Activated CD8-positive, alpha-beta memory T cell treated with anti-CD3 and anti-CD28 coated beads, Interleukin-2, amount 50 U/mL, for 24 hours (primary cell): ENCODE data around the gene CHKA.

ENCODE experiments used
- DNase-seq: peaks from one replicate; pipeline ENCODE4 v3.0.0-alpha.2; 2020; ENCODE audit errors: extremely low read depth

Gene CHKA

DNA sequence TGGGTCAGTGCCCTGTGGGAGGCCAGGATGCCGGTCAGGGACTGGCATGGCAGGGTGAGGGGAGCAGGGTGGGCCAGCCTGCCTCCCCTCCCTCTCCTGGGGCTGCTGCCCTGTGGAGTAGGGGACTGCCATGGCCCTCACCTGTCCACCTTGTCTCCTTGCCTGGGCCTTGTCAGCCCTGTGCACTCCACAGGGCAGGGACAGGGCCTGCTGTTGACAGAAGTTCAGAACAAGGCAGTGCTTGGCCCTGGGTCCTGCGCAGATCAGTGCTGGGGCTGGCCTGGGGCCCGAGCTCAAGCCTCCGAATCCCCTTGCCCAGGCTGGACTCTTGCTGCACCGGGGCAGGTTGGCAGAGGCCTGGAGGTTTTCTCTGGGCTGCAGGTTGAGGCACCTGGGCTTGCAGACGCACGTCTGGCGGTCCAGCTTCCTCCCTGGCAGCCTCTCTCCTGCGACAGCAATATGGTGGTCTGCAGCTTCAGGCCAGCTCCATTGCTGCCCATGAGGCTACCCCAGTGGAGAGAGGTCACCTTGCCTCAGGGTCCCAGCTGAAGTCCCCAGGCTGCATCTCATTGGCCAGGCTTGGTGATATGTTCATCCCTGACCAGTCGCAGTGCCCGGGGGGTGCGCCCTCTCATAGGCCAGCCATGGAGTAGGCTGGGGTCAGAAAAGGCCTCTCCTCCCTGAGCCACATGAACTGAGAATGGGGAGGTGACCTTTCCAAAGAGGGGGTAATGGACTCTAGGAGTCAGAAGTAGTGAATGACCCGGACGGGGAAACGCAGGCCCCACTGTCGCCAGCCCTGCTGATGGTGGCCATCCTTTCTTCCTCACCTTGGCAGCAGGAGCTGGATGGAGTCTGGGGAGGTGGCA lies 21.5 kb upstream of the CHKA start:
- no peak for DNase-seq

DNA sequence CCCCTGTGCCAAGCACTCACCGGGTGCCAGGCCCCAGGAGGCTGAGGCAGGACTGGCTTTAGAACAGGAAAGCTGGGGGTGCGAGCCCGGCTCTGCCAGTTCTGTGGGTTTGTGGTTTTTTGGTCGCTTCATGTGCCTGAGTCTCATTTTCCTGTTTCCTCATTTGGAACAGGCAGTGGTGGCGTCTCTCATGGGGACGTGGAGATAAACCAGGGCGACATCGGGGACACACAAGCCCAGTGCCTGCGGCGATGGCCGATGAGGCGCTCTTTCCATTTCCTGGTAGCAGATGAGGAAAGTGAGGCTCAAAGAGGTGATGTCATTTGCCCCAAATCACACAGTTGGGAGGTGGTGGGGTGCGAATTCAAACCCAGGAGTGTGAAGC lies 20.8 kb upstream of the CHKA start:
- DNase-seq = no peak

DNA sequence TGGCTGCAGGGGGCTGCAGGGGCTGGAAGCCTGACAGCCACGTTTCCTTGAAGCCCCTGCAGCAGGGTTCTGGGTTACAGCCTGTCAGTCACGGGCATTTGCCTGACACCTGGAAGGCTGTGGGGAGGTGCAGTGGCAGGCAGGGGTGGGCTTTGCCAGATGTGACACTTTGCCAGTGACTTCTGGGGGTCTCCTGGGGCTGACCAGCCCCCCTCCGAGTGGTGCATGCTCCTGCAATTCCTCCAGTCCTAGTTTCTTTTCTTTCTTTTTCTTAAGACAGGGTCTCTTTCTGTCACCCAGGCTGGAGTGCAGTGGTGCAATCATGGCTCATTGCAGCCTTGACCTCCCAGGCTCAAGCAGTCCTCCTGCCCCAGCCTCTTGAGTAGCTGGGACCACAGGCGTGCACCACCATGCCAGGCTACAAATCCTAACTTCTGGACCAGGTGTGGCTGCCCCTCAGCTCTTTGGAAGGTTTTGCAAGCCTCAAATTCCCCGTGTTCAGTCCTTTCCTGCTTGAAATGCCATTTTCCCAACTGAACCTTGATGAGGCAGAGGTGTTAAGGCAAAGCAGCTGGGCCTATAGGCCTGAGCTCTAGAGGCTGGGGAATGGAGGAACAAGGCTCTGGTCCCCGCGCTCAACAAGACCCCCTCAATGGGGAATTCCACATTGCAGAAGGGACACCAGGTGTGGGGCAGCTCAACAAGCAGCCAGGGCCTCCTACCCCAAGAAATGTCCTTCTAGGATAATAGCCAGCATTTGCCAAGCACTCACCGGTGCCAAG lies 20.2 kb upstream of the CHKA start:
- no peak for DNase-seq

DNA sequence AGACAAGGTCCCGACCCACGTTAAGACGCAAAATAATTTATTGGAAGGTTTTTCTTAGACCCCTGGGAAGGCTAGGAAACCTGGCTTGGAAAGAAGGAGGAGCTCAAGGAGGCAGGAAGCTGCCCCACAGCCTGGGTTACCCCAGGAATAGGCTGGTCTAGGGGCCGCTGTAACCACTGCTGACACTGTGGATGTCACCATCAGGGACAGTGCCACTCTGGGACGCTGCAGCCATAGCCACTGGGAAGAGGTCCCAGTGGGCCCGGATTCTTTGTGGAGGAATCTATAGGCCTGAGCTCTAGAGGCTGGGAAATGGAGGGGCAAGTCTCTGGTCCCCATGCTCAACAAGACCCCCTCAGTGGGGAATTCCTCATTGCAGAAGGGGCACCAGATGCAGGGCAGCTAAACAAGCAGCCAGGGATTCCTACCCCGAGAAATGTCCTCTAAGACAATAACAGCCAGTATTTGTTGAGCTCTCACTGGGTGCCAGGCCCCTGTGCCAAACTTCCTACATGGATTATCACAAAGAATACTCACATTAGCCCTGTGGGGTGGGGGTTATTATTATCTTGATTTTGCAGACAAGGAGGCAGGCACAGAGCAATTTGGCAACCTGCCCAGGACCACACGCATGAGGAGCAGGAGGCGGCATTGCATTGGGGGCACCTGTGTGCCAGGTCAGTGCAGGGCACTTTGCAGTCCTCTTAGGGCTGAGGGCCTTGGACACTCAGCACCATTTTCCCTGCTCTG lies 19.5 kb upstream of the CHKA start:
- DNase-seq = no peak

DNA sequence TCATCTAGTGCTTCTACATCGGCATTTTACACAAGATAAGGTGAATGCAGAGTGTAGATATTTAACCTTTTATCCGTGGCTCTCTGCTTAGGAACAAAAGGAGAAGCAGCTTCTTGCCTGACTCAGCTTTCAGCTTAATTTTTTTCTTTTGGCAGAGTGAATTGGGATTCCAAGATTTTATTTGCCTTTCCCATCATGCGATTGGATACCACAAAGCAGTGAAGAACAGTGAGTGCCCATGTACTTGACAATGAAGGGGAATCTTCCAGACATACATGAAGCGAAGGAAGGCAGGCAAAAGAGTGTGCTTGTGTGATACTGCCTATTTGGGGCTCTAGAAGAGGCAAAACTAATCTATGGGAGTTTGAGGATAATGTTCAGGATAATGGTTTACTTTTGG lies 17.0 kb upstream of the CHKA start:
- DNase-seq = no peak

DNA sequence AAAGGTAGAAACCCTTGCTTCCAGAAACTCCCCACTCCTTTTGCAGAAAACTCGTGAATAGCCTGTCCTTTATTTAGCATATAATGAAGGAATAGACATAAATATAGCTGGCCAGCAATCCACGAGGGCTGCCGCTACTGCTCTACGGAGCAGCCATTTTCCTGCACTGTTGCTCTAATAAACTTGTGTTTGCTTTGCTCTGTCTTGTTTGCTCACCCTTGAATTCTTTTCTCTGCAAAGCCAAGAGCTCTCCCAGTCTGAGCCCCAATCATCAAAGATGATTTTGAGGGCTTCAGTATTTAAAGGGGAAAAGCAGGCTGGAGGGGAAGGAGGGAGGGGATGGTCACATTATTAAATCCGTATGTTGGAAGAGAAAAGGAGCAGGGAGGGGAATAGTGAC lies 16.6 kb upstream of the CHKA start:
- no peak for DNase-seq

DNA sequence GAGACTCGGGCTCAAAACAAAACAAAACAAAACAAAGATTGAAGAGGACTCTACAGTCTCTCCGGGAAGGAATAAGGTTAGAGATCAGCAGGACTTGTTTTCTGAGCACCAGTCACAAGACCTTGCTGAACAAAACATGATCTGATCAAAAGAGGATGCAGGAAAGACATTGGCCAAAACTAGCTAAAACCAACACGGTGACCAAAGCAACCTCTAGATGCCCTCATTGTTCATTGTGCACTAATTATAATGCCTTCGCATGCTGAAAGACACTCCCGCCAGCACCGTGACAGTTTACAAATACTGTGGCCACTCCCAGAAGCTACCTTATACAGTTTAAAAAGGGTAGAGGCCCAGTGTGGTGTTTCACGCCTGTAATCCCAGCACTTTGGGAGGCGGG lies 15.7 kb upstream of the CHKA start:
- DNase-seq = no peak

DNA sequence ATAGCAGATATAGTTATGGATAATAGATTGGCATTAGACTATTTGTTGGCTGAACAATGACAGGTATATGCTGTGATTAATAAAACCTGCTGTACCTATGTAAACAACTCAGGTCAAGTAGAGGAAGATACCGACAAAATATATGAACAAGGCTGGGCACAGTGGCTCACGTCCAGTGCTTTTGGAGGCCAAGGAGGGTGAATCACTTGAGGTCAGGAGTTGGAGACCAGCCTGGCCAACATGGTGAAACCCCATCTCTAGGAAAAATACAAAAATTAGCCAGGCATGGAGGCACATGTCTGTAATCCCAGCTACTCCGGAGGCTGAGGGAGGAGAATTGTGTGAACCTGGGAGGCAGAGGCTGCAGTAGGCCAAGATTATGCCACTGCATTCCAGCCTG lies 14.0 kb upstream of the CHKA start:
- DNase-seq = no peak

DNA sequence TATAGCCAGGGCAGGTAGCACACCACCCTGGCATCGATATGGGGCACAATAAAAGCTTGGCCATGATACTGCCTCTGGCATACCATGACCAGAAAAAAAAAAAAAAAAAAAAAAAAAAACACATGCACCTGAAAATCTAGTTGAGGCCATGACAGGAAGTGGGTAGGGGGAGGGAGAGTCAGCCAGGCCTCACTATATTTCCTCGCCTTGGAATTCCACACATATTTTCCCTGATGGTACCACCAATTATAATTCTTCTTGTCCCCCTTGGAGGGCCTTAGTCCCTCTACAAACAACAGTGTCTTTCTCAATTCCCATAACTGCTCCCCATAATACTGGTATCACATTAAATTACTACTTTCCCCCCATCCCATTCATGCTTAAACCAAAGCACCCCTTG lies 12.6 kb upstream of the CHKA start:
- DNase-seq = no peak

DNA sequence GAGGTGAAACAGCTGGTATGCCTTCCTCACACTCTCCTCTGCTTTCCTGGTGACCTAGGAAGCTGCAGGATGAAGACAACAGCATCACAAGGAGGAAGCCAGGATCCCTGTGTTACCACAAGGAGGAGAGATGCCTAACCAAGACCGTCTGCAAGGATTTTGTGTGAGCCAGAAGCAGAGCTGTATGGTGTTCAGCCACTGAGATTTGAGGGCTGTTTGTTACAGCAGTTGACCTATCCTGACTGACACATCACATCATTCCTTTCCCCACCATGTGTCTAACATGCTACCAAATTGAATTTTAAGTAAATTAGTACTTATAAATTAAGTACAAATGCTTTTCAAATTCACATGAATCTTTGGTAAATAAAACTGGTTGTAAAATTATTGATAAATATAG lies 8.9 kb upstream of the CHKA start:
- no peak for DNase-seq

DNA sequence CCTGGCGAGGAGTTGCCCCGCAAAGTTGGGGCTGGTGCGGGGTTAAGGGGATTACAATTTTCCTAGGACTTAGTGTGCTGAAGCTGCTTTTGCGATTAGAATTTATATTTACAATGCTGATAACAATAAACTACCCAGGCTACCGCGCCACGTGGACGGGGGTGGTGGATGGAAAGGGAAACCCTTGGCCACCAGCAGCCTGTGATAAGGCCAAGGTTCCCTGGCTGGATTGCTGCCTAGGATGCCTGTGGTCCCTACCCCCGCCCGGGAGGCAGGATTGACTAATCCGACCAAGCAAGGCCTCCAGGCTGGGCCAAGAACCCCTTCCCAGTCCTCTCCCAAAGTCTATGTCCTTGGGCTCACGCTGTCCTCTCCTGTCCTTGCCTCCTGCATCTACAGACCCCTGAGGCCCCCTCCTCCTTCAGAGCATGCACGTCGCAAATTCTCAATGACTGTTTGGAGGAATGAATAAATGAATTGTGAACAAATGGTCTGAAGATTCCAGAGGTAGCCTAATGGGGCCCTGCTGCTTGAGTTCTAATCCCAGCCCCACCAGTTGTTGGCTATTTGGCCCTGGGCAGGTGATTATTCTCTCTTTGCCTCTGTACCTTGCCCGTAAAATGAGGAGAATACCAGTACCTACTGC lies 7.6 kb upstream of the CHKA start:
- no peak for DNase-seq

DNA sequence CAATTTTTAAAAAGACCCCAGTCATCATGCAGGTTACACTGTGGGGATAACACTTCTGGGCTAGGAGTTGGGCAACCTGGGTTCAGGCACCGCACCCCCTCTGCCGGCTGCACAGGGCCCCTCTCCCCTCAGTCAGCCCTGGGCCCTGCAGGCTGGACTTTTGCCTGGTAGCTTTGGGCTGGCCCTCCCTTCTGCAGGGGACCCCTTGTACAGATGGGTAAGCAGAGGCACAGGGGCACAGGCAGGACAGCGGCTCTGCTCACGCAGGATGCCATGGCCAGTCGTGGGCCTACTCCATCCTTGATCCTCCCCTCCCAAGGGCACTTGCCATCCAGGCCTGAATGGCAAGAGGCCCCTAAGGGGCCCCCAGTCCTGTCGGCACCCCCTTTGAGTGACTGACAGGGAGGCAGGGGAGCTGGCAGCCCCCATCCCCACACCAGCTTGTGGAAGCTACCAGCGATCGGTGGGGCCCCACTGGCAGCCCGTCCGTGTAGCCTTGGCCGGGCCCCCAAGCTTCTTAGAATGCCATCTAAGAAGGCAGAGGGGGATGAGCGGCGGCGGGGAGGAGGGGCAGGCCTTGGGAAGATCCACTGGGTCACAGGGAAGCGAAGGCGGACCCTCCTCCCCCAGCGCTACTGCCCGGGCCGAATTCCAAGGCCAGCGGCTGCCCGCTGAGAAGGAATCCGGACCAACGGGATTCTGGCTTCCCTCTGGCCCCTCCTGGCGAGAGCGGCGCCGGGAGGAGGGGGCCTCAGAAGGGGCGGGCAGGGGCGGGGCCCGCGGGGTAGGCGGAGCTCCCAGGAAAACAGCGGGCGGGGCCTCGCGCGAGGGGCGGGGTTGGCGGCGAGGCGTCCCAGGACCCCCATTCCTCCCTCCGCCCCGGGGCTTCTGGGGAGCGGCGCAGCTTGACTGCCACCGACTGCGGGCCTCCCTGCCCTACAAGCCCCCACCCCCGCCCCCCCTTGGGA lies 6.8 kb upstream of the CHKA start:
- DNase-seq = no peak

DNA sequence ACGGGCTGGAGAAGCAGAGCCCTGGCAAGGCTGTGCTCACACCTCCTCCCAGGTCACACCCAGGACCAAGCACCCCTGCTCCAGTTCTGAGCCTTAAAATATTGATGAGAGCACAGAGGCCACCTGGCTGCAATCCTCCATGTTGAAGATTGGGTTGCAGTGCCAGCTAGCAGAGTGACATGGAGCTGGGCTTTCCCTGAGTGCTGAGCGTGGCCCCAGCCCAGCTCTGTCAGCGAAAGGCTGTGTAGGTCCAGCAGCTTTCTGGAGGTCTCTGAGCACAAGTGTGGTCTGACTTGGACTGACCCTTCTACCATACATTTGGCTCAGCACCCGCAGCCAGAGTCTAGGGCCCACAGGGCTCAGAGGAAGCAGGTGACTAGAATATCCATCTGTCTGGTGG lies 4.0 kb upstream of the CHKA start:
- DNase-seq = no peak

DNA sequence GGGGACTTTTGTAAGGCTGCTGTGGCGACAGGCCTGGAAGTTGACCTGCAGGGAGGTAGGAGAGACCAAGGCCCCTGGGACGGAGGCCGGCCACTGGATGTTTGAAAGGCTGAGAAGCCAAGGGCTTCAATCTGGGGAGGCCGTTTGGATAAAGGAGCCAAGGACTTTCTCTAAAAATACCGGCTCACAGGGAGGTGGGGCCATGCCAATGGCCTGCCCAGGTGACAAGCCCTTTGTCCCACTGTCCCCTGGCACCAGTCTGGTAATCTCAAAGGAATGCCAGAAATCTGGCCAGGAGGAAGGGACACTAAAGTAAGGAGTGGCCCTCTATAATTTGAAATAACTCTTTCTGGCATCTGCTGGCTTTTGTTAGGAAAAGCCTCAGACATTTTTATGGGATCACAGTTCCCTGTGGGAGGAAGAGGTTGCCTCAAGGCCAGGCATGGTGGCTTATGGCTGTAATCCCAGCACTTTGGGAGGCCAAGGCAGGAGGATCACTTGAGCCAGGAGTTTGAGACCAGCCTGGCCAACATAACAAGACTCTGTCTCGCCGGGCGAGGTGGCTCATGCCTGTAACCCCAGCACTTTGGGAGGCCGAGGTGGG lies 1.9 kb upstream of the CHKA start:
- DNase-seq = no peak

DNA sequence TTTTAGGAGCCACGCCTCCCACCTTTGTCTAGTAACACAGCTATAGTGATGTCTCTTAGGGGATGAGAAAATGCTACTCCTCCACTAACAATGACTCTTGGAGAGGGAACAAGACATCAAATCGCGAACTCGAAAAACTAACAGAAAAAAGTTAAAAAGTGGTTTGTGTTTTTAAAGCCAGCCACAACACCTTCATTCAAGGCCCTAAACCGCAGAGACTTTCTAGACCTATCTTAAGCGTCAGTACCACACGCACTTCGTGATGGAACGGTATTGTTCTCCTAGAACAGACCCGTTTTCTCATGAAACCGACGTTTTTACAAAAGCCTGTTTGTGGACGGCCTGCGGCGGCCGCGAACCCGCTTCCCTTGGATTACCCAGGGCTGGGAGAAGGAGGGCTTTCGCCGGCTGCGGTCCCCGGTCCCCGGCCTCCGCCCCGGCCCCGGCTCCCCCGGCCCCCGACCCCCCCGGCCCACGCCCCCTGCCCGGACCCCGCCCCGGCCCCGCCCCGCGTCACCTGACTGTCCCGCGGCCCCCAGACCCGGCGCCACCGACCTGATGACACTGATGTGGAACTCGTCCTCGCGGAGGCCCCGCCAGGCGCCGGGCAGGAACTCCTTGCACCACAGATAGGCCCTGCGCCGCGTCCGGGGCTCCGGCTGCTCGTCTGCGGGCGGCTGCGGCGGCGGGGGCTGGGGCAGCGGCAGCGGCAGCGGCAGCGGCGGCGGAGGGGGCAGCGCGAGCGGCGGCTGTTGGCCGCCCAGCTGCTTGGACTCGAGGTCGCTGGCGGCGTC lies 718 bp downstream of the CHKA start:
- DNase-seq = no peak

DNA sequence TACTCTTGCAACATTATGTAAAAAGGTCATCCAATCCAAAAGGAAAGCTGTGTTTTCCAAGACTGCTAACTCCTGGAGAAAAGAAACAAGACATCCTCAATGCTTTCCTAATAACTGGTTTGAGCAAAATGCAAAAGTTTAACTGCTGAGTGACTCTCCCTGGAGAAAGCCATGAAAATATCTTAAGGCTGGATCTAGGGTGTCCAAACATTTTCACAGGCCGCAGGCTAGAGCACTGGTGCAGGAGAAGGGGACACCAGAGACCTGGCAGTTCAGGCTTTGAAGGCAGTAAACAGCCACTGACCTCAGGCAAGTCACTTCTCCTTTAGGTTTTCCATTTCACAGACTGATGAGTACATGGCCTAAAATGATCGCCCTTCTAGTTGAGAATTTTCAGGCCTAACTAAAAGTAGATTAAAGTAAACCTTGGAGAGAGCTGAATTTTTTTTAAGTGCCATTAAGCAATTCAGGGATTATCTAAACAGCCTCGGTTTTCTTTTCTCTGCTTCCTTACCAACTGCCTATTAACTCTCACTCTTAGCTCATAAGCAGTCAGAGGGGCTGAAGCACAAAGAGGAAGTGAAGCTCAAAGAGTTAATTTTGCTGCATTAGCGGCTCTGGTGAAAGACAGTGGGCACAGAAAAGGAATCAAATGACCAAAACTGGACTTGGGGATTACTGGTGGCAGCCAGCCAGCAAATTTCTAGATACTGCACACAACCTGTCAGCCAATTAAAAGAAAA lies 2.3 kb downstream of the CHKA start:
- no peak for DNase-seq

DNA sequence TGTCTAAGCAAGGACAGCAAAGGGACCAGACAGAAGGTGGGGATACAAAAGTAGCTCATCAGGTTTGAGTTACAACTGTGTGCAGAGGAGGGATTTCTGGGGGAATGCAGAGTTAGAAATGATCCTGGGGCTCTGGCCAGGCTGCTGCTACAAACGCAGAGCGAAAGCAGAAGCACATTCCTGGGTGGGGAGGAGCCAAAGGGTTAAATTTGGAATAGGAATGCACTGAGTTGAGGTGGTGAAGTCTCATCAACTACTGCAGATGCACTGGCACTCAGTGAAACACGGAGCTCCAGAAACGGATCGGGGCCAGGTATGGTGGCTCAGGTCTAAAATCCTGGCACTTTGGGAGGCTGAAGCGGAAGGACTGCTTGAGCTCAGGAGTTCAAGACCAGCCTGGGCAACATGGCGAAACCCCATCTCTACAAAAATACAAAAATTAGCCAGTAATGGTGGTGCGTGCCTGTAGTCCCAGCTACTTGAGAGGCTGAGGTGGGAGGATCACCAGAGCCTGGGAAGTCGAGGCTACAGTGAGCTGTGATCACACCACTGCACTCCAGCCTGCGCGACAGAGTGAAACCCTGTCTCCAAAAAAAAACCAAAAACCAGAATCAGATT lies 3.2 kb downstream of the CHKA start:
- DNase-seq = no peak

DNA sequence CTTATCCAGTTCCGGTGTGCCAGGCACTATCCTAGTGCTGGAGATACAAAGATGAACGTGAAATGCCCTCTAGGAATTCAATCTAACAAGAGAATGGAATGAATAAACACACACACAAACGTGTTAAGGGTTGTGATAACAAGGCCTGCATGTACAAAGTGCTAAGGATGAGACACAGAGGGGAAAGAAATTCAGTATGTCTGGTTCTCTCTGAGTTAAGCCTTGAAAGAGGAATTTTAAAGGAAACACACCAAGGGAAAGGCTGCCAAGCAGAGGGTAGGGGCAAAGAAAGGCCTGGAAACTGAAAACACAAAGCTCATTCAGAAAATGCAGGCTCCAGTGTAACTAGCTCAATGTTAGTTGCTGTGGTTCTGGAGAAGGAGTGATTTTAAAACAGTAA lies 4.2 kb downstream of the CHKA start:
- no peak for DNase-seq

DNA sequence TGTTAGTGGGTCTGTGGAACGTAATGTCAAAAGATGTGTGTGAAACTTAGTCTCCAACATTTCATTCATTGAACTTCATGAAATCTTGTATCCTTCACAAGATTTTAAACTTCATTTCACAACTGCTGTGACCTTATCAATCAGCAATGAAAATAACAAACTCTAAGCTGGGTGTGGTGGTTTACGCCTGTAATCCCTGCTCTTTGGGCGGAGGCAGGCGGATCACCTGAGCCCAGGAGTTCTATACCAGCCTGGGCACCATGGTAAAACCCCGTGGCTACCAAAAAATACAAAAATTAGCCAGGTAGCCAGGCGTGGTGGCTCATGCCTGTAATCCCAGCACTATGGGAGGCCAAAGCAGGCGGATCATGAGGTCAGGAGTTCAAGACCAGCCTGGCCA lies 5.1 kb downstream of the CHKA start:
- no peak for DNase-seq
